Keratinocyte (primary cell): ENCODE data around the gene TNNT3. TPM values are rescaled to one million over a fixed set of nuclear protein-coding genes. Genes with fewer than 3 reads are reported as not detected.

Experiments used
- DNase-seq: peaks from one replicate; pipeline ENCODE4 v3.0.0-alpha.2; 2011; ENCODE audit warnings: low read depth, missing footprints, low spot score
- FAIRE-seq: peaks from 2 replicates; lab custom pipeline; 2011; peaks lifted over from hg19 to GRCh38; lab: Jason Lieb, UNC
- H2AFZ ChIP-seq: 2 replicates; pipeline ENCODE4 v1.6.0; 2012; ENCODE audit warnings: low read length, control low read depth, inconsistent platforms; ENCODE audit not compliant: control insufficient read depth
- H3K27ac ChIP-seq: 2 replicates; pipeline ENCODE4 v1.5.1; 2011; ENCODE audit warnings: low read length; ENCODE audit not compliant: control insufficient read depth, insufficient read depth
- H3K27me3 ChIP-seq: 3 replicates; pipeline ENCODE4 v1.6.0; 2011; ENCODE audit warnings: low read length; ENCODE audit not compliant: control insufficient read depth, insufficient read depth; ENCODE audit errors: extremely low read depth
- H3K36me3 ChIP-seq, 2 experiments: 2 replicates in 1 of 2; 3 replicates in 1 of 2; pipeline ENCODE4 v1.5.1; 2011; ENCODE audit warnings: low read length in 2 of 2, mild to moderate bottlenecking in 1 of 2; ENCODE audit not compliant: control insufficient read depth in 2 of 2, insufficient read depth in 2 of 2; ENCODE audit errors: extremely low read depth in 1 of 2
- H3K4me1 ChIP-seq: 3 replicates; pipeline ENCODE4 v1.5.1; 2011; ENCODE audit warnings: low read length; ENCODE audit not compliant: control insufficient read depth, insufficient read depth; ENCODE audit errors: extremely low read depth
- H3K4me2 ChIP-seq: 3 replicates; pipeline ENCODE4 v1.6.0; 2011; ENCODE audit warnings: low read depth, low read length; ENCODE audit not compliant: control insufficient read depth, insufficient read depth; ENCODE audit errors: extremely low read depth
- H3K4me3 ChIP-seq, 3 experiments: fragments of 200-600 bp in 1 of 3; sonication (generic) in 1 of 3; 2 replicates in 2 of 3; 3 replicates in 1 of 3; pipeline ENCODE4 v1.5.1; 2011 to 2016; ENCODE audit warnings: low read length in 3 of 3, mild to moderate bottlenecking in 3 of 3, control low read depth in 2 of 3, inconsistent platforms in 1 of 3, low read depth in 1 of 3, mixed read lengths in 1 of 3, mixed run types in 1 of 3, moderate library complexity in 1 of 3; ENCODE audit not compliant: control insufficient read depth in 2 of 3, insufficient read depth in 2 of 3; ENCODE audit errors: extremely low read depth in 1 of 3
- H3K79me2 ChIP-seq: 2 replicates; pipeline ENCODE4 v1.6.0; 2012; ENCODE audit warnings: low read length; ENCODE audit not compliant: control insufficient read depth, insufficient read depth
- H3K9ac ChIP-seq: 3 replicates; pipeline ENCODE4 v1.6.0; 2011; ENCODE audit warnings: low read length; ENCODE audit not compliant: control insufficient read depth, insufficient read depth; ENCODE audit errors: extremely low read depth
- H3K9me1 ChIP-seq: 3 replicates; pipeline ENCODE4 v1.6.0; 2011; ENCODE audit warnings: low read length; ENCODE audit not compliant: control insufficient read depth, insufficient read depth; ENCODE audit errors: extremely low read depth
- H3K9me3 ChIP-seq: 2 replicates; pipeline ENCODE4 v1.5.1; 2012; ENCODE audit warnings: low read depth, low read length; ENCODE audit not compliant: control insufficient read depth
- H4K20me1 ChIP-seq: 3 replicates; pipeline ENCODE4 v1.6.0; 2011; ENCODE audit warnings: low read length; ENCODE audit not compliant: control insufficient read depth, insufficient read depth; ENCODE audit errors: extremely low read depth
- EZH2 ChIP-seq: IDR thresholded peaks from one replicate; pipeline ENCODE4 v1.6.1; 2012; ENCODE audit warnings: inconsistent platforms, mild to moderate bottlenecking, low read length, moderate library complexity
- dilution Hi-C: fragments of 300-500 bp; cut with MboI; formaldehyde crosslinking; loops from one replicate; pipeline ENCODE4 v1.7.0; 2020; ENCODE audit warnings: low sequenced_read_pairs; ENCODE audit not compliant: extremely low pct_ligation_motif_present
- polyA plus RNA-seq, 5 experiments: library from polyadenylated mRNA; depleted of rRNA in 3 of 5; stranded (reverse) in 3 of 5; stranded (forward) in 1 of 5; unstranded in 1 of 5; fragments of >200 nt; gene quantifications; 1 replicate in 1 of 5; 2 replicates in 3 of 5; 3 replicates in 1 of 5; pipeline versions ENCODE4 v1.2.1 to v1.2.3, GENCODE V29; 2011 to 2012; ENCODE audit warnings: missing spikeins in 2 of 5, low read depth in 1 of 5, low replicate concordance in 1 of 5
- TF ChIP-seq, protein P1 (sequence below), 3 experiments: IDR thresholded peaks in 1 of 3; conservative IDR thresholded peaks in 1 of 3; optimal IDR thresholded peaks in 1 of 3; 2 replicates in 2 of 3; 3 replicates in 1 of 3; pipeline versions ENCODE3 to v1.5.1; 2011; ENCODE audit warnings: low read length in 3 of 3, mild to moderate bottlenecking in 3 of 3, moderate library complexity in 2 of 3, control low read depth in 1 of 3, inconsistent platforms in 1 of 3; ENCODE audit not compliant: insufficient read depth in 2 of 3; ENCODE audit errors: extremely low read depth in 1 of 3

Gene TNNT3
- polyA plus RNA-seq, 1 donor (not counting 4 experiments of a cell fraction or from before 2014, with no cell fraction given): 0.09 TPM

DNA sequence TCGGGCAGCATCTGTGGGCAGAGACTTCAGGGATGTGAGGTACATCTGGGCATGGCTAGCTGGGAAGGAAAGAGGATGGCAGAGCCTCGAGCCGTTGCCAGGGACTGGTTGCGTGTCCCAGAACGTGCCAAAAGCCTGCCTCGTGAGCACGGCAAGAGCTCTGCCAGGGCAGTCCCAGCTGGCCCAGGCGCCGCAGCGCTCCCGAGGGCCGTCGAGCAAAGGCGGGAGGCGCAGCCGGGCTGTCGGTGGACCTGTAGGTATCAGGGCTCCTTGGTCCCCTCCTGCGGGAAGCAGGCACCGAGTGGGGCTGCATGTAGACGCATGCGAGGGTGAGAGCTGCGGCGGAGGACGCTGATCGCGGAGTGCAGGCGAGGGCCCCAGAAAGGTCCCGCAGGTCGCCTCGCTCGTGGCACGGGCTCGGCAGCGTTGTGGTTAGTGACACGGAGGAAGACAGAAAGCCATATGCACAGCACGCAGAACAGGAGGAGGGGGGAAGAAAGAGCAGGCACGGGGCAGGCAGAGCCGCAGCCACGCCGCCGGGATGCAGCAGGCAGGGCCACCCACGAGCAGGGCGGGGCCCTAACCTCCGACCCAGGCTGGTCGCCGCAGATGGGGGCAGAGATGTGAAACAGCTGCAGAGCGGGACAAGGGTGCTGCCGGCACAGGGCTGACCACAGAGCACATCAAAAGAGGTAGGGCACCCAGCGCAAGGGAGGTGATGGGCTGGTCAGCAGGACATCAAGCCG lies 48.6 kb upstream of the TNNT3 start:
- Histone ChIP-seq H3K4me3 (no peak overlapping the region), H3K4me2 (no peak overlapping the region), H3K36me3 (no peaks in the 10 kb centered on the region), H3K9me3 (no peaks in the 10 kb centered on the region), H4K20me1 (no peaks in the 10 kb centered on the region), H3K4me1 (peaks cover 19% of the 10 kb centered on the region), H3K9me1 (no peaks in the 10 kb centered on the region), H3K9ac (no peak overlapping the region), H3K79me2 (no peaks in the 10 kb centered on the region), H2AFZ (peak overlapping the region; percentile 30), H3K27me3 (peaks cover 29% of the 10 kb centered on the region), H3K27ac (no peak overlapping the region)
- TF ChIP-seq, protein P1, sequence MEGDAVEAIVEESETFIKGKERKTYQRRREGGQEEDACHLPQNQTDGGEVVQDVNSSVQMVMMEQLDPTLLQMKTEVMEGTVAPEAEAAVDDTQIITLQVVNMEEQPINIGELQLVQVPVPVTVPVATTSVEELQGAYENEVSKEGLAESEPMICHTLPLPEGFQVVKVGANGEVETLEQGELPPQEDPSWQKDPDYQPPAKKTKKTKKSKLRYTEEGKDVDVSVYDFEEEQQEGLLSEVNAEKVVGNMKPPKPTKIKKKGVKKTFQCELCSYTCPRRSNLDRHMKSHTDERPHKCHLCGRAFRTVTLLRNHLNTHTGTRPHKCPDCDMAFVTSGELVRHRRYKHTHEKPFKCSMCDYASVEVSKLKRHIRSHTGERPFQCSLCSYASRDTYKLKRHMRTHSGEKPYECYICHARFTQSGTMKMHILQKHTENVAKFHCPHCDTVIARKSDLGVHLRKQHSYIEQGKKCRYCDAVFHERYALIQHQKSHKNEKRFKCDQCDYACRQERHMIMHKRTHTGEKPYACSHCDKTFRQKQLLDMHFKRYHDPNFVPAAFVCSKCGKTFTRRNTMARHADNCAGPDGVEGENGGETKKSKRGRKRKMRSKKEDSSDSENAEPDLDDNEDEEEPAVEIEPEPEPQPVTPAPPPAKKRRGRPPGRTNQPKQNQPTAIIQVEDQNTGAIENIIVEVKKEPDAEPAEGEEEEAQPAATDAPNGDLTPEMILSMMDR (optimal IDR thresholded peaks at IDR 0.05 in 1 of 3, IDR thresholded peaks at IDR 0.05 in 1 of 3, conservative IDR thresholded peaks at IDR 0.05 in 1 of 3; ENCODE audit: extremely low read depth in 1 of 3, insufficient read depth in 2 of 3, low read length in 3 of 3): no peak
- peak; percentile 69 for TF ChIP-seq EZH2
- dilution Hi-C loops: no loop called here
- no peak for FAIRE-seq
- DNase-seq: no peak

DNA sequence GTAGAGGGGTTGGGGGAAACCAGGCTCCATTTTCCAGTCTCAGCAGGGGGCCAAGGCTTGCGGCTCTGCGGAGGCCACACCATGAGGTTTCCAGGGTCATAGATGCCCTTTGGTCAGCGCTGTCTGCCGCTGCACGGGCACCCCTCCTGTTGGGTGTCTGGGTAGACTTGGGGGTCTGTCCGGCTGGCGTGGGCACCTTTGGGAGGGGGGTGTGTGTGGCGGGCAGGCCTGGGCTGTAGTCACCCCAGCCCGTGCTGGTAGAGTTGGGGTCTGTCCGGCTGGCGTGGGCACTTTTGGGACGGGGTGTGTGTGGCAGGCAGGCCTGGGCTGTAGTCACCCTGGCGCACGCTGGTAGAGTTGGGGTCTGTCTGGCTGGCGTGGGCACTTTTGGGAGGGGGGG lies 48.0 kb upstream of the TNNT3 start:
- TF ChIP-seq, protein P1 (optimal IDR thresholded peaks at IDR 0.05 in 1 of 3, IDR thresholded peaks at IDR 0.05 in 1 of 3, conservative IDR thresholded peaks at IDR 0.05 in 1 of 3; ENCODE audit: extremely low read depth in 1 of 3, insufficient read depth in 2 of 3, low read length in 3 of 3): no peak
- TF ChIP-seq EZH2: no peak
- no peaks in the 10 kb centered on the region for H3K9me1 ChIP-seq
- H2AFZ ChIP-seq: no peak overlapping the region
- dilution Hi-C loops: no loop called here
- DNase-seq (no peak), FAIRE-seq (no peak)
- no peaks in the 10 kb centered on the region for H4K20me1 ChIP-seq
- no peak overlapping the region for H3K27ac ChIP-seq
- H3K9me3 ChIP-seq: no peaks in the 10 kb centered on the region
- peaks cover 29% of the 10 kb centered on the region for H3K27me3 ChIP-seq
- no peak overlapping the region for H3K9ac ChIP-seq
- H3K79me2 ChIP-seq: no peaks in the 10 kb centered on the region
- no peak overlapping the region for H3K4me3 ChIP-seq
- no peaks in the 10 kb centered on the region for H3K36me3 ChIP-seq
- no peak overlapping the region for H3K4me2 ChIP-seq
- H3K4me1 ChIP-seq: peaks cover 20% of the 10 kb centered on the region
